IPS-NIHi11 (cell line): ENCODE measurements around the gene ZNF586.
"Not testable (repeated sequence)": the region's sequence is repeated elsewhere in the genome, so short reads cannot be mapped to it uniquely, and the experiment has no call there.

Source experiments
- DNase-seq: peaks from one replicate; pipeline ENCODE4 v3.0.0; 2012; ENCODE audit warnings: mixed read lengths, low spot score

The ZNF586 gene

DNA sequence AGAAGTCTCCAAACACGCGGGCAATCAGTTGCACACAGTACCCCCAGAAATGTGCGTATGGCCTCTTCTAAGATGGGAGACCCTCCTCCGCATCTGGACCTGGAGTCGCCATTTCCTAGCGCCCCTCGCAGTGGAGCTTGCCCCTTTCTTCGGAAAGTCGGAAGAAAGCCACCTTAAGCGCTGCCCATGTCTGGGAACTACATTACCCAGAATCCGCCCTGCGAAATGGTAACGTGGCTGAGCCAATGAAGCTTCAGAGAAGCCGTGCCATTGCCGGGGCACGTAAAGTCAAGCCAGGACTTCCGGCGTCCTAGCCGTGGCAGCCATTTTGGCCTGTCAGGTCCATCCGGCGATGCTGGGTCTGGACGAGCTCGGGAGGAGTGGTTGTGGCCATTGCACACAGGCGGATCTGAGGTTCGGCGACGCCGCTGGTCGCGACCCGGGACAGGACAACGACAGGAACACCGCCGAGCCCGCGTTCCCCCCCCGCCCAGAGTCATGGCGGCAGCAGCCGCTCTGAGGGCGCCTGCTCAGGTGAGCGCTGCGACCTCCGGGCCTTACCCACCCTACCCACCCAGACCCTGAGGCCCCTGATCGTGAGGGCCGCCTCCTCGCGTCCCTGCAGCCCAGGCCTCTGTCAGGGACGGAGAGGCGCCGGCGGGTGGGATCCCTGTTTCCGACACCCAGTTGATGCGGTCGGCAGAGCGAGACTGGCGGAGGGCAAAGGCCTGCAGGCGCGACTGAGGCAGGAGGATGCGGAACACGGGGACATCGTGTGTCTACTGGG lies at the start of gene ZNF586:
TSS of gene ZNF586 (plus strand) at position 332 of the 787 bp plus-strand sequence. CDS start at position 499, 167 bp downstream.
- DNase-seq = peak; percentile 98

DNA sequence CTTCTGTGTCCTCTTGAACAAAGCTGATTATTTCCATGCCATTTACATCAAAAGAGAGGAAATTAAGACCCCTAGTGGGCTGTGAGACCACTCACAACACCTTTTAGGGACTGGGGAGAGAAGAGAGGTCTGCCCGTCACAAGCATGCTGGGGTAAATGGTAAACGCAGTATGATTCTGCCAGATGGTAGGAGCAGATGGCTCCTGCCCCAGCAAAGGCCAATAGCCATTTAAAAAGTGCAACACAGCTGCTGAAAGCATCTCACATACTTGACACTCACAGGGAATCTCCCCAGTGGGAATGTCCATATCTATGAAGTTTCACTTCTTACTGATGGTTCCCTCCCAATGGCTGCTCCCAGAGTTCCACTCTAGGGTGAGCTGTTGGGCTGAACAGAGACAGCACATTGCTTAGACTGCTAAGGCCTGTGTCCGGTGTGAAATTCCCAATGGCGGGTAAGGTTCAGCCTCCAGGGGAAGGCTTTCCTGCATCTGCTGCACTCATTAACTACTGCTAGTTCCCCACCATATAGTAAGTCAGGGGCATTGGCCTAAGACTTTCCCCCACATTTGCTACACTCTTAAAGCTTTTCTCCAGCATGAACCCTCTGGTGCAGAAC lies 49.5 kb upstream of the ZNF586 start:
- DNase-seq = no peak

DNA sequence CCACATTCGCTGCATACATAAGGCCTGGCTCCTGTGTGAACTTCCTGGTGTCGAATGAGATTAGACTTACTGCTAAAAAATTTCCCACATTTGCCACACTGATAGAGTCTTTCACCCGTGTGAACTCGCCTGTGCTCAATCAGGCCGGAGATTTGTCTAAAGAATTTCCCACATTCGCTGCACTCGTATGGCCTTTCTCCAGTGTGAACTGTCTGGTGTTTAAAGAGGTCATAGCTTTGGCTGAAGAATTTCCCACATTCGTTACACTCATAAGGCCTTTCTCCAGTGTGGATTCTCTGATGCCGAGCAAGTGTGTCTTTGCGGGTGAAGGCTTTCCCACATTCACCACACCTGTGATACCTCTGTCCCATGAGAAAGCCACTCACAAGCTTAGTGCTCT lies 48.6 kb upstream of the ZNF586 start:
- no peak for DNase-seq

DNA sequence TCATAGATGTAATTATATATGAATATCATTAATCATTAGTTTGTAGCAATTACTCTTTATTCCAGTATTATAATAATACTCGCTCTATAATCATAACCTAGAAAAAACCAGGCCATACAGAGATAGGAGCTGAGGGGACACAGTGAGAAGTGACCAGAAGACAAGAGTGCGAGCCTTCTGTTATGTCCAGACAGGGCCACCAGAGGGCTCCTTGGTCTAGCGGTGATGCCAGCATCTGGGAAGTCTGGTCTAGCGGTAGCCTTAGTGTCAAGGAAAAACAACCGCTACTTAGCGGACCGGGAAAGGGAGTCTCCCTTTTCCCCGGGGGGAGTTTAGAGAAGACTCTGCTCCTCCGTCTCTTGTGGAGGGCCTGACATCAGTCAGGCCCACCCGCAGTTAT lies 31.2 kb upstream of the ZNF586 start:
- not testable (repeated sequence) for DNase-seq

DNA sequence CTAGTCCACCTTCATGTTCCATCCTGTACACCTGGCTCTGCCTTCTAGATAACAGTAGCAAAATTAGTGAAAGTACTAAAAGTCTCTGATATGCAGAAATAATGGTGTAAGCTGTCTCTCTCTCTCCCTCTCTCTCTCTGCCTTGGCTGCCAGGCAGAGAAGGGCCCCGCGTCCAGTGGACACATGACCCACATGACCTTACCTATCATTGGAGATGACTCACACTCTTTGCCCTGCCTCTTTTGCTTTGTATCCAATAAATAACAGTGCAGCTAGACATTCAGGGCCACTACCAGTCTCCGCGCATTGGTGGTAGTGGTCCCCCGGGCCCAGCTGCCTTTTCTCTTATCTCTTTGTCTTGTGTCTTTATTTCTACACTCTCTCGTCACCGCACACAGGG lies 30.7 kb upstream of the ZNF586 start:
- not testable (repeated sequence) for DNase-seq

DNA sequence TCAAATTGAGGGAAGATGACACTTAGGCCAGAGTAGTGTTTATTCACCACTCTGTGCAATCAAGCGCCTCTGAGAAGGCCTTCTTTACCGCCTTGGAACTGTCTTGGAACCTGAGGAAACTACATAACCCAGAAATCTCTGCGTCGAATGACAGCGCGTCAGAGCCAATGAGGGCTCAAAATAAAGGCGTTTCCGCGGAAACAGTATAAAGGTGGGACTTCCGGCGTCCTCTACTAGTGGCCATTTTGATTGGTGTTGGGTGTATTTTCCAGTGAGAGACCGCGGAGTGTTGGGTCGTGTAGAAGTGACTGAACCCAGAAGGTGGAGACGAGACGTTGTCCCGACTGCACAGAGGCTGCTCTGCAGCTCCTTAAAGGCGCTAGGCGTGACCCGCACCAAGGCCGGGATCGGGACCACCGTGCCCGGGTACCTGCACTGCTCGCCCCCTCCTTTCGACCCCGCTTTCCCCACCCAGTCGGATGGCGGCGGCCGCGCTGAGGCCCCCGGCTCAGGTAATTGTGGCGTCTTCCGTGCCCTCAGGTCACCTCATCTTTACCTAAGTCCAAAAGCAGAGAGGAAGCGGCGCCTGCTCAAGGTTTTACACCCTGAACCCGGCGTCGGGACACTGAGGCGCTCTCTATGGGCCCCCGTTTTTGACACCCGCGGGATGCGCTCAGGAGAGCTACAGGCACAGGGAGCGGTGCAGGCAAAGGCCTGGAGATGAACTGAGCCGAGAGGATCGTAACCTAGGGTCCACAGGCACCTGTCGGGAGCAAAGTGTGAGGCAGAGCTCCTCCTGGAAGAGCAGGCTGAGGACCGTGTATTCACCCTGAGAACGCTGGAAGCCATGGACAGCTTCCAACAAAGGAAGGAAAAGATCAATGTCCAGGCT lies 22.6 kb upstream of the ZNF586 start, which contains the start of gene ZNF776:
TSS of gene ZNF776 (plus strand) at position 236 of the 892 bp plus-strand sequence. CDS start at position 480, 244 bp downstream.
- DNase-seq = peak; percentile 93

DNA sequence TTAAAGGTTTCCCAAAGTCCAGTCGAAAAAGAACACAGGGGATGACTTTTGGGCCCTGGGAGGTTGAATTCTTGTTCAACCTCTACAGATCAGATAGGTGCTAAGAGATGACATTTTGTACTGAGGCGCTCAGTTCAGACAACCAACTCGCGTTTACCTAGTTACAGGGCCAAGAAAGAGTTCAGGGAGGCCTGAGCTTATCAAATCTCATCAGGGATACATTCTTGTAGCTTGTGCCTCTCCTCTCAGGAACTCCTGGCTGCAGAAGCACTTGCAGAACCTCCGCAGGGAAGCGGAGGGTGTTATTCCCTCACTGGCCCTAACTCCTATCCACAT lies 22.0 kb upstream of the ZNF586 start:
- DNase-seq = no peak

DNA sequence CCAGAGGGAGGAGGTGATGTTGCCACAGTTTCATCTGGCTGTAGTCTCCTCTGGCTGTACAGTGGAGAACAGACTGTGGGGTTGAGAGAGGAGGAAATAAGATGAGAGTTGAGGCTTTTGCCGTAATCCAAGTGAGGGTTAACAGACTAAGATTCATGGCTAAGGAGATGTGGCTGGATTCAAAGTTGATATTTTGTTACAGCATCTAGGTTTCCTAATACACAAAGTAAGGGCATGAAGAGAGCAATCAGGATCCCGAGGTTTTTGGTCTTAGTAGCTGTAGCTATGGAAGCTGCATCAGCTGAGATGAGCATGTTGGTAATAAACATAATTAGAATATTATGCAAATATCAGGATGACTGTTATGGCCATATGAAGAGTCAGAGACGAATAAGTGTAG lies 21.4 kb upstream of the ZNF586 start:
- no peak for DNase-seq

DNA sequence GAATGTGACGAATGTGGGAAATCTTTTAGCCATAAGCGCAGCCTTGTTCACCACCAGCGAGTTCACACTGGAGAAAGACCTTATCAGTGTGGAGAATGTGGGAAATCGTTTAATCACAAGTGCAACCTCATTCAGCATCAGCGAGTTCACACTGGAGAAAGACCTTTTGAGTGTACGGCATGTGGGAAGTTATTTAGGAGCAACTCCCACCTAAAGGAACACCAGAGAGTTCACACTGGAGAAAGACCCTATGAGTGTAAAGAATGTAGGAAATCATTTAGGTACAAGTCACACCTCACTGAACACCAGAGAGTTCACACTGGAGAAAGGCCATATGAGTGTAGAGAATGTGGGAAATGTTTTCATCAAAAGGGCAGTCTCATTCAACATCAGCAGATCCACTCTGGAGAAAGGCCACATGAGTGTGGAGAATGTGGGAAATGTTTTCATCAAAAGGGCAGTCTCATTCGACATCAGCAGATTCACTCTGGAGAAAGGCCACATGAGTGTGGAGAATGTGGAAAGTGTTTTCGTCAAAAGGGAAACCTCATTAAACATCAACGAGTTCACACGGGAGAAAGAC lies 15.3 kb upstream of the ZNF586 start:
- no peak for DNase-seq

DNA sequence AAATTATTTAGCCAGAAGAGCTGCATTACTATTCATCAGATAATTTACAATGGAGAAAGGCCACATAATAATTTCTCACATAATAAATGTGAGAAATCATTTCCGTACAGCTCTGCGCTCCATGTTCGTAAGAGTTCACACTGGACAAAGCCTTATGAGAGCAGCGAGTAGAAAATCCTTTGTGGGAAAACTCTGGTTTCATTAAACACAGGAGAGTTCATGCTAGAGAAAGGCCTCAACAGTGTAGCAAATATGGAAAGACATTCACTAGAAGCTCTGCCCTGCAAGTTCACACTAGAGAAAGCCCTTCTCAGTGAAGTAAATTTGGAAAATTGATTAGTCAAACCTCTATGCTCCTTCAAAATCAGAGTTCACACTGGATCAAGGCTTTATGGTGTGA lies 14.4 kb upstream of the ZNF586 start:
- DNase-seq = no peak

DNA sequence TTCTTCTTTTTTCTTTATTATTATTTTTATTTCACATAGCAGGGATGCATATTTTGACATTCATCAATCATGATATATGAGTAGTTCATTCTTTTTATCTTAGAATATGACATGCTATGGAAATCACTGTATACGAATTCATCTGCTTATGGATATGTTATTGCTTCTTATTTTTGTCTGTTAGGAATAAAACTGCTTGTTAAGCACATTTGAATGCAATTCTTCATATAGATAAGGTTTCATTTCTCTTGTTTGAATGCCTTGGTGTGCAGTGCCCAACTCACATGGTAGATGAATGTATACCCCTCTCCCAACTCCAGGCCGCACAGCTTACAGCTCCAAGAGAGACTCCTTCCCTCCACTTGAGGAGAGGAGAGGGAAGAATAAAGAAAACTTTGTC lies 11.5 kb upstream of the ZNF586 start:
- DNase-seq = no peak

DNA sequence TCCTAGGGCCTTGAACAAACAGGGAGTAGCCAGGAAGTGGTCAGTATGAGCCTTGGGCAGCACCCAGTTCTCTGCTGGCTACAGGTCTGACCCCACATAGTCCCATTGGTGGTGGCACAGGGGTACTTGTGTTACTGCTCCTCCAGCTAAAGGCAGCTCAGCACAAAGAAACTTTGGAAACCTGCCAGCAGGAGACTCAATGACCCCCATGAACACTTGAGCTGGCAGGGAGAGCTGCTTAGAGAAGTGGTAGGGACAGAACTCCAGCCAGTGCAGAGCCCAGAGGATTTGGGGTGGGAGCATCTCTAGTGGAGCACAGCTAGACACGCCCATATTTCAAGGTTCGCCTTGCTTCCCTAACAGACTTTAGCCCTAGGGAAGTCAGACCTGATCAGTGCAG lies 10.4 kb upstream of the ZNF586 start:
- DNase-seq = no peak

DNA sequence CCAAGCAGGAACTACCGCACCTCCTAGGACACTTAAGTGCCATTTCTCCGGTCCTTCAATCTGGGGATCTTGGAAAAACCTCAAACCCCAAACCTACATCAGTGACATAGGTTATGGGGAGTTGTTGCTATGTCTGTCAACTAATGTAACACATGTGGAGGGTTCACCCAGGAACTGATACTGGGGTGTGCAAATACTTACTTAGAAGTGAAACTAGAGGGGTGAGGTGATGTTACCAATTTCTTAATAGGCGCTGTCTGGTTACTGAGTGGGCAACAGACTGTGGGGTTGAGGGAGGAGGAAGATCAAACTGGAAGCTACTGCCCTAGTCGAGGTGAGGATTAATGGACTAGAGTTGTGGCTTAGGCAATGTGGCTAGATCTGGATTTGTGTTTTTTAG lies 1.9 kb downstream of the ZNF586 start:
- DNase-seq = no peak

DNA sequence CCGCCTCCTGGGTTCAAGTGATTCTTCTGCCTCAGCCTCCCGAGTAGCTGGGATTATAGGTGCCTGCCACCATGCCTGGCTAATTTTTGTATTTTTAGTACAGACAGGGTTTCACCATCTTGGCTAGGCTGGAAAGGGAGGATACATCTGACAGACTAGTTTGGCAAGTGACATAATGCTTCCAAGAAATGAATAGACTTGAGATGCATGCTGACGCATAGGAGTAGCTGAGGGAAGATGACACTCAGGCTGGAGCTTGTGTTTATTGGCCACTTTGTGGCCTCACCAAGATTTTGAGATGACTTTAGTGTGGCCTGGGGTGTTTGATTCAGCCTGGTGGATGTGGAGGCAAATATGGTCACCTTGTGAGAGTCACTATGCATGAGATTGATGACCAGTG lies 4.0 kb downstream of the ZNF586 start:
- DNase-seq = no peak

DNA sequence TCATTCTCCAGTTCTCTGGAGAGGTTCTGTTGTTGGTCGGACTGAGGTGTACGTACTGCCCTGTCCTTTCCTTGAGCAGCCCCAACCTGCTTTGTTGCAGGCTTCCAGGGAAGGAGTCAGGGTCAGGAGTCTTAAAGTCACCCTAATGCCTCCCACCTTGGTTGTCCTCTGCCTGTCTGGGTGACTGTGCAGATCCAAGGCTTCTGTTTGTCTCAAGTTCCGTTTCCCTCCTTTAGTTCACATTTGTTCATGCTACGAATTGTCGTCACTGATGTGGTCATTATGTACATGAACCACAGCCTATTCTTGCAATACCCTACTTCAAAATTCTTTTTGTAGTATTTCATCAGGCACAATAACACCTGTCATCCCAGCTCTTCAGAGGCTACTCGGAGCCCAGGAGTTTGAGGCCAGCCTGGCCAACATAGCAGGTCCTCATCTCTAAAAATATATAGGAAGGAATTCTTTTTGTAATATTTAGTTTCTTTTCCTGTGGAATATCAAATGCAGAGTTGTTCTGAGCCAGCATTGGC lies 7.4 kb downstream of the ZNF586 start:
- no peak for DNase-seq

DNA sequence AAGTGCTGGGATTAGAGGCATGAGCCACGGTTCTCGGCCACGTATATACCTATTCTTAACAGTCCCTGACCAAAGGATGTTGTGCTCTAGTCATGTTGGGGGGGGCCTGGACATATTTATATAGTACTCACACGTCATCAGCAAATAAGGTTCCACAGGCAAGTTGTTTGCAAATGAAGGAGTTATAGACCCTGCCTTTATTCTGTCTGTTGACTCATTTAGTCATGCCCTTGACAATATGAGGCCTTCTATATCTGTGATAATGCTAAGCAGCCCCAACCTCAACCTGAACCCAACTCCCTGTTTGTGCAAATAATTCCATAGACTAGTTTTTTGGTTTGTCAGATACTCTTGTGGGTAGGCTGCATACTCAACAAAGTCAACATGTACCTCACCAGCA lies 8.9 kb downstream of the ZNF586 start:
- DNase-seq = no peak

DNA sequence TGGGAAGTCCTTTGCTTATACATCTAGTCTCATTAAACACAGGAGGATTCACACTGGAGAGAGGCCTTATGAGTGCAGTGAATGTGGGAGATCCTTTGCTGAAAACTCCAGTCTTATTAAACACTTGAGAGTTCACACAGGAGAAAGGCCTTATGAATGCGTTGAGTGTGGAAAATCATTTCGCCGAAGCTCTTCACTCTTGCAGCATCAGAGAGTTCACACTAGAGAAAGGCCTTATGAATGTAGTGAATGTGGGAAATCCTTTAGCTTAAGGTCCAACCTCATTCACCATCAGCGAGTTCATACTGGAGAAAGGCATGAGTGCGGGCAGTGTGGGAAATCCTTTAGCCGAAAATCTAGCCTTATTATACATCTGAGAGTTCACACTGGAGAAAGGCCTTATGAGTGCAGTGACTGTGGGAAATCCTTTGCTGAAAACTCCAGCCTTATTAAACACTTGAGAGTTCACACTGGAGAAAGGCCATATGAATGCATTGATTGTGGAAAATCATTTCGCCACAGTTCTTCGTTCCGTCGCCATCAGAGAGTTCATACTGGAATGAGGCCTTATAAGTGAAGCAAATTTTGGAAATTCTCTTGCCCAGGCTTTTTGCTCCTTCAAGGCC lies 9.9 kb downstream of the ZNF586 start:
- no peak for DNase-seq

DNA sequence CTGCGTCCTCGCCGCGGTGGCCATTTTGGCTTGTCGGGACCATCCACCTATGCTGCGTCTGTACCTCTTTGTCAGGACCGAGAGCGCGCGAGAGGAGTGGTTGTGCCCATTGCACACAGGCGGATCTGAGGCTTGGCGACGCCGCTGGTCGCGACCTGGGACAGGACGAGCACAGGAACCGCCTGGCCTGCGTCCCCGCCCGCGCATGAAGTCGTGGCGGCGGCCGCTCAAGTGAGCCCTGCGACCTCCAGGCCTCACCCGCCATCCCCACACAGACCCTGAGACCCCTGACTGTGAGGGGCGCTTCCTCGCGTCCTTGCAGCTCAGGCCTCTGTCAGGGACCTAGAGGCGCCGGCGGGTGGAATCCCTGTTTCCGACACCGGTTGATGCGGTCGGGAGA lies 16.8 kb downstream of the ZNF586 start:
- peak; percentile 20 for DNase-seq

DNA sequence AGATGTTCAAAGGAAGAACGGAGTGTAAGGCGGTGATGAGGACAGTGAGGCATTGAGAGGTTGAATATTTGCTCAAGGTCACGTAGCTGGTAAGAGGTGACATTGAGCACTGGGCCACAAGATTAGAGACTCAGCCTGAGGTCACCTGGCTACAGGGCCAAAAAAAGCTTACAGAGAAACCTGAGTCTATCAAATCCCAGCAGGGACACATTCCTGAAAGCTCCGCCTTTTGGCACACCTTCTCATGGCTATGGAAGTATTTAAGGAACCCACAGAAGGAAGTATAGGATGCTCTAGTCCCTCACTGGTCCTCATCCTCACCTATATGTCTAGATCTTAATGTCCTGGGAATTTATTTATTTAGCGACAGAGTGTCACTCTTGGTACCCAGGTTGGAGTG lies 17.4 kb downstream of the ZNF586 start:
- peak; percentile 17 for DNase-seq

DNA sequence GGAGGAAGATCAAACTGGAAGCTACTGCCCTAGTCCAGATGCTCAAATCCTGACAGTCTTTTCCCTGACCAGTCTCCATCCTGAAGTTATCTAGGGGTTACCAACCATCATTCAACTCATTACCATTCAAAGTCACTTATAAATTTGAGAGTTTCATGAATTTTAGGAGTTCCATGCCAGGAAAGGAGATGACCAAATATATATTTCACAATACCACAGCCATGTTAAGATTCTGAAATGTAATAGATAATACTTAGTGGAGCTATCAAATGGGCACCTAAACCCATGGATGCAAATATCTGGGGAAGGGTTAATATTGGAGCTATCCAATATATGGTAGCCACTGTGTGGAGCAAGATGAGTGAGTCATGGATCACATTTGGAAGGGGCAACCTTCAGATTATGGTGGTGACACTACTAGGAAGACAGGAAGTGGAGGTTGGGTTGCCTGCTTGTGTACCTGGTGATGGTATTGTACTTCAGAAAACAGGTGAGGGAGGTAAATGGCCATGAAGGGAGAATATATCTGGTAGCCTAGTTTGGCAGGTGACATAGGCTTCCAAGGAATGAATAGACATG lies 18.7 kb downstream of the ZNF586 start:
- no peak for DNase-seq

DNA sequence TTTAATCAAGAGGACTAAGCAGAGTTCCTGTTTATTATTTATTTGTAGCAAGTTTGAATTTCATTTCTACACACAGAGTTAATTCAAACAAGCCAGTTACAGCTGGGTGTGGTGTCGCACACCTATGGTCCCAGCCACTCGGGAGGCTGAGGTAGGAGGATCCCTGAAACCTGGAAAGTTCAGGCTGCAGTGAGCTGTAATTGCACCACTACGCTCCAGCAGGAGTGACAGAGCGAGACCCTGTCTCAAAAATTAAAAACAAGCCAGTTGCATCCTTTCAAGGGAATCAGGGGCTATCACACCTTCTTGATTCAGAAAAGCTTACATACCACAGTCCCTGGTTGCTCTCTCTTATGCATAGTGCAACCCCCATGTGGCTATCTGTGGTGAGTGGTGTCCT lies 19.8 kb downstream of the ZNF586 start:
- DNase-seq = no peak
